ENCODE data around the gene DDX47. TPM values are rescaled to one million over a fixed set of nuclear protein-coding genes. Genes with fewer than 3 reads are reported as not detected.
"Not testable (repeated sequence)": the region's sequence is repeated elsewhere in the genome, so short reads cannot be mapped to it uniquely, and the experiment has no call there.

Gene DDX47
- total and polyA plus RNA-seq, 2 donors (not counting 1 experiment from before 2014, with no cell fraction given) = 50.1 to 93.7 TPM

- Histone ChIP-seq H2AFZ (ENCODE audit: insufficient read depth, low read depth, low read length, poor library complexity, severe bottlenecking) (no peak overlapping the region), H4K20me1 (ENCODE audit: control insufficient read depth, insufficient read depth, low read length, poor library complexity, severe bottlenecking) (no peaks in the 10 kb centered on the region), H3K36me3 (replicated peaks in 1 of 2; ENCODE audit: control extremely low read depth in 1 of 2, control insufficient read depth in 1 of 2, extremely low read depth in 1 of 2, insufficient read depth in 2 of 2, low read length in 1 of 2) (peaks cover 1 to 6% of the 10 kb centered on the region in 2 experiments), H3K27ac (ENCODE audit: low read length in 2 of 2) (no peak overlapping the region), H3K4me2 (replicated peaks; ENCODE audit: low read depth, low read length, poor library complexity, severe bottlenecking) (no peak overlapping the region), H3K79me2 (ENCODE audit: control insufficient read depth, insufficient read depth, low read length) (no peaks in the 10 kb centered on the region), H3K9me3 (ENCODE audit: control extremely low read depth in 1 of 3, control insufficient read depth in 2 of 3, insufficient read depth in 1 of 3, low read length in 2 of 3) (peaks cover 0 to 3% (median 0%) of the 10 kb centered on the region in 3 donors), H3K4me3 (ENCODE audit: control extremely low read depth in 1 of 5, extremely low read depth in 1 of 5, insufficient read depth in 1 of 5, low read depth in 2 of 5, low read length in 4 of 5) (no peak overlapping the region), H3K27me3 (replicated peaks in 1 of 4; ENCODE audit: control extremely low read depth in 1 of 4, control insufficient read depth in 3 of 4, insufficient read depth in 4 of 4, low read length in 3 of 4) (no peaks in the 10 kb centered on the region), H3K9ac (ENCODE audit: low read length) (no peak overlapping the region), H3K4me1 (ENCODE audit: control insufficient read depth in 2 of 2, insufficient read depth in 2 of 2, low read length in 2 of 2) (peaks cover 0 to 4% of the 10 kb centered on the region in 2 donors)
- ChIA-PET CTCF (interaction anchor here (1.4 to 2.7 kb wide), 3 partner anchors 14 to 78 kb away, joined by 4 to 14 read pairs (median 5); partner anchors contain the start of gene DDX47), POLR2A (no interaction called here)
- H3K9me3 Mint-ChIP-seq (ENCODE audit: insufficient read depth) = no peaks in the 10 kb centered on the region
- H3K27me3 Mint-ChIP-seq = no peaks in the 10 kb centered on the region
- intact Hi-C loops (cut with micrococcal nuclease) = no loop called here
- peaks cover 5% of the 10 kb centered on the region for H3K4me1 Mint-ChIP-seq
- ATAC-seq (ENCODE audit: low read depth) (no peak), DNase-seq (no peak)
- H3K4me3 Mint-ChIP-seq = no peak overlapping the region
- WGBS (ENCODE audit: insufficient coverage) = no CpG with 5 or more reads among the region's 1 CpG
- no peak overlapping the region for H3K27ac Mint-ChIP-seq
- TF ChIP-seq, protein P1, sequence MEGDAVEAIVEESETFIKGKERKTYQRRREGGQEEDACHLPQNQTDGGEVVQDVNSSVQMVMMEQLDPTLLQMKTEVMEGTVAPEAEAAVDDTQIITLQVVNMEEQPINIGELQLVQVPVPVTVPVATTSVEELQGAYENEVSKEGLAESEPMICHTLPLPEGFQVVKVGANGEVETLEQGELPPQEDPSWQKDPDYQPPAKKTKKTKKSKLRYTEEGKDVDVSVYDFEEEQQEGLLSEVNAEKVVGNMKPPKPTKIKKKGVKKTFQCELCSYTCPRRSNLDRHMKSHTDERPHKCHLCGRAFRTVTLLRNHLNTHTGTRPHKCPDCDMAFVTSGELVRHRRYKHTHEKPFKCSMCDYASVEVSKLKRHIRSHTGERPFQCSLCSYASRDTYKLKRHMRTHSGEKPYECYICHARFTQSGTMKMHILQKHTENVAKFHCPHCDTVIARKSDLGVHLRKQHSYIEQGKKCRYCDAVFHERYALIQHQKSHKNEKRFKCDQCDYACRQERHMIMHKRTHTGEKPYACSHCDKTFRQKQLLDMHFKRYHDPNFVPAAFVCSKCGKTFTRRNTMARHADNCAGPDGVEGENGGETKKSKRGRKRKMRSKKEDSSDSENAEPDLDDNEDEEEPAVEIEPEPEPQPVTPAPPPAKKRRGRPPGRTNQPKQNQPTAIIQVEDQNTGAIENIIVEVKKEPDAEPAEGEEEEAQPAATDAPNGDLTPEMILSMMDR (IDR thresholded peaks at IDR 0.05) = no peak
- no peak for TF ChIP-seq EZH2 (IDR thresholded peaks at IDR 0.05; ENCODE audit: borderline replicate concordance, insufficient read depth, low read depth, low read length, poor library complexity, severe bottlenecking)
These were observed 25.9 kb downstream of the DDX47 start for GRCh38 chr12:12839003-12839395.

DNA sequence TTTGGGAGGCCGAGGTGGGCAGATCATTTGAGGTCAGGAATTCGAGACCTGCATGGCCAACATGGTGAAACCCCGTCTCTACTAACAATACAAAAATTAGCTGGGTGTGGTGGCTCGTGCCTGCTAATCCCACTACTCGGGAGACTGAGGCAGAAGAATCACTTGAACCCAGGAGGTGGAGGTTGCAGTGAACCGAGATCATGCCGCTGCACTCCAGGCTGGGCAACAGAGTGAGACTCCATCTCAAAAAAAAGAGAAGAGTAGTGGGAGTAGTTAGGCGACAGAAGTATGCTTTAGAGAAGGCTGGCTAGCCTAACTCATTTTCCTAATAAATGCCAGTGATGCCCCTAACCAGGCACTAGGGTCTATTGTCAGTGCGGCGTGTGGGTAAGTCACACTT, 26.3 kb downstream of the DDX47 start:
- WGBS (ENCODE audit: insufficient coverage) = 100% methylated on average over 1 of the region's 10 CpGs
- H3K27ac Mint-ChIP-seq = not testable (repeated sequence)

More for the DNA sequence above, 26.3 kb downstream of the DDX47 start:
- H3K27ac ChIP-seq (ENCODE audit: low read length in 2 of 2); CTCF ChIA-PET; H3K79me2 ChIP-seq (ENCODE audit: control insufficient read depth, insufficient read depth, low read length); H2AFZ ChIP-seq (ENCODE audit: insufficient read depth, low read depth, low read length, poor library complexity, severe bottlenecking); H3K27me3 Mint-ChIP-seq; intact Hi-C loops (cut with micrococcal nuclease); H3K9me3 ChIP-seq (ENCODE audit: control extremely low read depth in 1 of 3, control insufficient read depth in 2 of 3, insufficient read depth in 1 of 3, low read length in 2 of 3); H3K9me3 Mint-ChIP-seq (ENCODE audit: insufficient read depth); H3K4me1 Mint-ChIP-seq; H3K36me3 ChIP-seq (replicated peaks in 1 of 2; ENCODE audit: control extremely low read depth in 1 of 2, control insufficient read depth in 1 of 2, extremely low read depth in 1 of 2, insufficient read depth in 2 of 2, low read length in 1 of 2); POLR2A ChIA-PET; ATAC-seq (ENCODE audit: low read depth); H3K4me3 ChIP-seq (ENCODE audit: control extremely low read depth in 1 of 5, extremely low read depth in 1 of 5, insufficient read depth in 1 of 5, low read depth in 2 of 5, low read length in 4 of 5); H4K20me1 ChIP-seq (ENCODE audit: control insufficient read depth, insufficient read depth, low read length, poor library complexity, severe bottlenecking); H3K4me3 Mint-ChIP-seq; DNase-seq; H3K4me2 ChIP-seq (replicated peaks; ENCODE audit: low read depth, low read length, poor library complexity, severe bottlenecking); H3K4me1 ChIP-seq (ENCODE audit: control insufficient read depth in 2 of 2, insufficient read depth in 2 of 2, low read length in 2 of 2); H3K9ac ChIP-seq (ENCODE audit: low read length); H3K27me3 ChIP-seq (replicated peaks in 1 of 4; ENCODE audit: control extremely low read depth in 1 of 4, control insufficient read depth in 3 of 4, insufficient read depth in 4 of 4, low read length in 3 of 4): not testable (repeated sequence)

All from B cell (primary cell).